Activated naive CD4-positive, alpha-beta T cell treated with anti-CD3 and anti-CD28 coated beads, Interleukin-2, amount 50 U/mL, for 16 hours (primary cell): ENCODE results near the gene TRABD.
"Not testable (repeated sequence)": the region's sequence is repeated elsewhere in the genome, so short reads cannot be mapped to it uniquely, and the experiment has no call there.

Source experiments
- DNase-seq: peaks from one replicate; pipeline ENCODE4 v3.0.0-alpha.2; 2020

TRABD gene

GRCh38 chr22:50185375-50186087 is at the start of gene TRABD:
TSS of gene TRABD (plus strand) at chr22:50185913. CDS start at chr22:50193061, 7,148 bp downstream.
- peak; percentile 90 for DNase-seq

- no peak for DNase-seq
Observed at GRCh38 chr22:50136581-50137015, 49.1 kb upstream of the TRABD start.

- not testable (repeated sequence) for DNase-seq
Observed at GRCh38 chr22:50137277-50137676, 48.4 kb upstream of the TRABD start.

GRCh38 chr22:50138041-50138440 is 47.7 kb upstream of the TRABD start:
- DNase-seq: no peak

- no peak for DNase-seq
Observed at GRCh38 chr22:50138988-50139387, 46.7 kb upstream of the TRABD start.

GRCh38 chr22:50139843-50140415 is 45.8 kb upstream of the TRABD start:
- no peak for DNase-seq

- DNase-seq: no peak
Observed at GRCh38 chr22:50140615-50141014, 45.1 kb upstream of the TRABD start.

- DNase-seq: no peak
Observed at GRCh38 chr22:50141462-50141861, 44.3 kb upstream of the TRABD start.

GRCh38 chr22:50141891-50142363 is 43.8 kb upstream of the TRABD start:
- no peak for DNase-seq

GRCh38 chr22:50143096-50143495 is 42.6 kb upstream of the TRABD start:
- DNase-seq: no peak

- no peak for DNase-seq
Observed at GRCh38 chr22:50144005-50144614, 41.6 kb upstream of the TRABD start.

- DNase-seq: no peak
Observed at GRCh38 chr22:50145721-50146438, 39.8 kb upstream of the TRABD start.

GRCh38 chr22:50146439-50147238 is 39.1 kb upstream of the TRABD start:
- no peak for DNase-seq

GRCh38 chr22:50147258-50148165 is 38.2 kb upstream of the TRABD start:
- not testable (repeated sequence) for DNase-seq

GRCh38 chr22:50148166-50148500 is 37.6 kb upstream of the TRABD start:
- no peak for DNase-seq

GRCh38 chr22:50148991-50149721 is 36.6 kb upstream of the TRABD start:
- DNase-seq: peak; percentile 74

GRCh38 chr22:50150161-50151129 is 35.3 kb upstream of the TRABD start:
- no peak for DNase-seq

- DNase-seq: no peak
Observed at GRCh38 chr22:50151571-50152537, 33.9 kb upstream of the TRABD start.
